NCI-H226 (cell line): ENCODE data around the gene OTULINL.

Experiments used
- DNase-seq: peaks from one replicate; pipeline ENCODE4 v3.0.0-alpha.2; 2015

OTULINL gene

DNA sequence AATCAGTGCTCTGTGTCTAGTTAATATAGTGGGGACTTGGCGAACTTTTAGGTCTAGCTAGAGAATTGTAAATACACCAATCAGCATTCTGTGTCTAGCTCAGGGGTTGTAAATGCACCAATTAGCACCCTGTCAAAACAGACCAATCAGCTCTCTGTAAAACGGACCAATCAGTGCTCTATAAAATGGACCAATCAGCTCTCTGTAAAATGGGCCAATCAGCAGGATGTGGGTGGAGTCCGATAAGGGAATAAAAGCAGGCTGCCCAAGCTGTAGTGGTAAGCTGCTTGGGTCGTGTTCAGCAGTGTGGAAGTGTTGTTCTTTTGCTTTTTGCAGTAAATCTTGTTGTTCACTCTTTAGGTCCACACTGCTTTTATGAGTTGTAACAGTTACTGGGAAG is 3.6 kb upstream of the OTULINL start:
- no peak for DNase-seq

- DNase-seq, result no peak
Measured at GRCh38 chr5:14579246-14579645, 2.3 kb upstream of the OTULINL start.

DNA sequence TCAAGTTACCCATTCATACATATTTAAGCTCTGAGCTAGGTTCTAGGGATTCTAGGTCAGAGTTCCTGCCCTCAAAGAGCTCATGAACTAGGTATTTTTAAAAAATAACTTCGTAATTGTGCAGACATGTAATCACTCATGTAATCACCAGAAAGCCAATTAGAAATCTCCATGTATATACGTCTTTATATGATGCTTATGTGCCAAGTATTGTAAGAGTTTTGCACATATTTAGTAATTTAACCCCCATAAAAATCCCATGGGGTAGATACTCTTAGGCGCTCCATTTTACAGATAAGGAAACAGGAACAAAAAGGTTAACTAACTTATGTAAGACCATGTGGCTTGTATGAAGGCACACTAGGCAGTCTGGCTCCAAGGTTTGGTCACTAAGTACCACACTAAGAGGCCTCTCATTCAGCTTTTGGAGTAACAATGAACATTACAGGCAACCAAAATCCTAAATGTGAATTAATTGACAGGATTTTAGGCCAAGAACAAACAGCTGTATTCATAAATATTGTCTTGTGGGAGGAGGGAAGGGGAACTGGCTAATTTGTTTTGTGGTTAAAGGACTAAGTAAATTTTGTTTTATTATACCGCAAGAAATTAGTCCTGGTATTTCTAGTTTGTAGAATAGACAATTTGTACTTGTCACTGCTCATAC is 1.7 kb upstream of the OTULINL start:
- DNase-seq, result no peak

- peak; percentile 57 for DNase-seq
Measured at GRCh38 chr5:14580398-14581034, 1.1 kb upstream of the OTULINL start.

DNA sequence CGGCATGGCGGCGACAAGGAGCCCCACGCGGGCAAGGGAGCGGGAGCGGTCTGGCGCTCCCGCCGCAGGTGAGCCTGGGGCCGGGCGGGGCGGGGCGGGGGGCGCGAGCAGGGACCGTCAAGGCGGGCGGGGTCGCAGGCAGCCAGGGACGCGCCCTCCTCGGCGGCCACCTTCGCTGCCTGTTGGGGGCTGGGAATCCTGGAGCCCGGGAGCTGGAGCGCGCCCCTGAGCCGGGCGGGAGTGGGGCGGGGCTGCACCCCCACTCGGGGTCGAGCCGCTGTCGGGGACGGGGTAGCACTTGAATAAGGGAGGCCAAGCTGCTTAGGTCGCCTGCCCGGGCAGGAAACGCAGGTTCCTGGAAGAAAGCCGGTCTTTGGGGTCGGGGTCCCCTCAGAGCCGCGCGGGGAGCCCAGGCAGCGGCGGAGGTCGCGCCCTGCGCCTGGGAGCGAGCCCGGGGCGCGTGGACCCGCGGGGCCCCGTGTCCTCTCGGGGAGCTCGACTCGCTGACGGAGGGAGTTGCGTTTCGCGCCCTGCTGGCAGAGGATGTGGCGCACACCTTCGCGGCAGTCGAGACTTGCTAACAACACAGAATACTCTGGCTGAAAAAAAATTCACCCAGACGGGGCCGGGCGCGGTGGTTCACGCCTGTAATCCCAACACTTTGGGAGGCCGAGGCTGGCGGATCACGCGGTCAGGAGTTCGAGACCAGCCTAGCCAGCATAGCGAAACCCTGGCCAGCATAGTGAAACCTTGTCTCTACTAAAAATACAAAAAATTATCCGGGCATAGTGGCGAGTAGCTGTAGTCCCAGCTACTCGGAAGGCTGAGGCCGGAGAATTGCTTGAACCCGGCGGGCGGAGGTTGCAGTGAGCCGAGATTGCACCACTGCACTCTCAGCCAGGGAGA is 552 bp downstream of the OTULINL start:
- peak; percentile 49 for DNase-seq

DNA sequence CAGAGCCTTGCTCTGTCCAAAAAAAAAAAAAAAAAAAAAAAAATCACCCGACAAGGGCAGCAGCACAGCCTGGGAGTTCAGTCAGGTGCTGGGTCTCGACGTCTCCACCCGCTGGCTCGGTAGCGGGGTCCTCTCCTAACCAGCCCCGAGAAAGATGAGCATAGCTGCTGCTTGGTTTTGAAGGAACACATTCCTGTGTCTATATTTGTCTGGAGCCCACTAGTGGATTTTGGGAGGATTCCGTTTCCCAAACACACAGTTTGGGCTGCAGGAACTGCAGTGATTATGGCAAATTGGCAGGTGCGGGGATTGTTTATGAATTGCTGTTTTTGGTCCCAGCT is 1.2 kb downstream of the OTULINL start:
- DNase-seq, result no peak

DNA sequence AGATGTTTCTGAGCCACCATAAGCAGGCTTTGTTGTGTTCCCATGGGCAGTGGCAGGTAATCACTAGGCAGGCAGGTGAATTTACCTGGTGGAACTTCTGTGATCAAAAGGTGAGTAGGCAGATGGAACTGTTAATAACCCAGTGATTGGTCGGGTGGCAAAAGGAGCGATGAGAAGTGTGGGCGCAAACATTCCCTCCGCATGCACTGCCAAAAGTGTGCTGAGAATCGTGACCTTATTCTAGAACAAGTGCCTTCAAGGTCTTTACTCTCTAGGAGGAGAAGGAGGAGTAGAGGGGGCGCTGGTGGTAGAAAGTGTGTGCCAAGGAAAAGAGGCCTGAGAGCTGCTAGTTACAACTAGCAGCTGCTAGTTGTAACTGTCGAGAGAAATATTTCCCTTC is 3.3 kb downstream of the OTULINL start:
- DNase-seq, result no peak

GRCh38 chr5:14587150-14587549 is 5.6 kb downstream of the OTULINL start:
- no peak for DNase-seq

DNA sequence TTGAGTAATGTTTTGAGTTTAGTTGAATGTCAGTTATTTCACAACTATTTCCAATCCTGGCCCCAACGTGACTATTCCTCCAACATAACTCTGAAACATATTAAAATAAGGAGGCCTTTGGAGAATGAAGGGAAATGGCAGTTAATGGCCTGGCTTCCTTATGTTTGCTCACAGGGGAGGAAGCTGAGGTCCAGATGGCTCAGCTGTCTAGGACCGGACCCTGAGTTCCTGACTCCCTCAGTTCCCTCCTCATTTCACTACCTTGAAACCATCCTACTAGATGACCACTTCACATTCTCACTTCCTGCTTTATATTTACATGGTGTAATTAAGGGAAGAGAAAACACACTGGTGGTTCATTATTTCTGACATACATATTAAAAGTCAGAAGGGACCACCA is 6.6 kb downstream of the OTULINL start:
- no peak for DNase-seq

- no peak for DNase-seq
Measured at GRCh38 chr5:14588758-14589543, 7.4 kb downstream of the OTULINL start.

DNA sequence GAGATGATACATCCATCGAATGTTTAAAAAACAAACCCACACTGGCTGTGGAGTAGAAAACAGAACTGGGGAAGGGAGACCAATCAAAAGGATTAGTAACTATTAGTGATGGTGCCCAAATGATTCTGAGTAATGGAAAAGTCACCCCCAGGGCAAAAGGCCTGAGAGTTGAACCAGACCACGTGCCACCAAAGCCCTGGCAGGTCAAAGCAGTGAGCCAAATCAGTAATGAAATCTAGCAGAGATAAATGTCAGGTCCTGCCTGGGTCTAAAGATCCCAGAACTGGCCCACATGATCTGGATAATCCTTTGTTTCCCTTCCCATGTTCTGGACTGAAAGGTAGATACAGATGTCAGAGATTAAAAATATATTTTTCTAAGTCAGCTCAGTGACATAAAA is 9.4 kb downstream of the OTULINL start:
- no peak for DNase-seq

GRCh38 chr5:14591548-14591947 is 10.0 kb downstream of the OTULINL start:
- no peak for DNase-seq

GRCh38 chr5:14593326-14594021 is 11.9 kb downstream of the OTULINL start:
- DNase-seq, result peak; percentile 5

GRCh38 chr5:14594378-14595074 is 12.9 kb downstream of the OTULINL start:
- no peak for DNase-seq

GRCh38 chr5:14595189-14595588 is 13.6 kb downstream of the OTULINL start:
- no peak for DNase-seq

DNA sequence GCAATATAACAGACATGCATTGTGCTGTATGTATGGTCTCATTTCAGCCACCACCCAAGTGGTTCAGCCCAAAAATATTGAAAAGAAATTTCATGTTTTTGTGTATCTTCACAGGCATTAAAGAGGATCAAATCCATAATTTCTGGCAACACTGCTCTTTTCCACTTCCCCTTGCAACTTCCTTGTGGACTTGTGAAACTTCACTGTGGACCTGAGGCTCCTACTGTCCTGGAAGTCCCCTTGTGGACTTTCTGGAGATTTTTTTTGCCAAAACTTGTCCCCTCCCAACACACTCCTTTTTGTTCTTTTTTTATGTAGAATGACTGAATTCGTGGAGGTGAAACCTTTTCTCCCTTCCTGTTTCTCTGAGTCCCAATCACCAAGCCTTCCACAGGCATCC is 14.3 kb downstream of the OTULINL start:
- DNase-seq, result no peak

DNA sequence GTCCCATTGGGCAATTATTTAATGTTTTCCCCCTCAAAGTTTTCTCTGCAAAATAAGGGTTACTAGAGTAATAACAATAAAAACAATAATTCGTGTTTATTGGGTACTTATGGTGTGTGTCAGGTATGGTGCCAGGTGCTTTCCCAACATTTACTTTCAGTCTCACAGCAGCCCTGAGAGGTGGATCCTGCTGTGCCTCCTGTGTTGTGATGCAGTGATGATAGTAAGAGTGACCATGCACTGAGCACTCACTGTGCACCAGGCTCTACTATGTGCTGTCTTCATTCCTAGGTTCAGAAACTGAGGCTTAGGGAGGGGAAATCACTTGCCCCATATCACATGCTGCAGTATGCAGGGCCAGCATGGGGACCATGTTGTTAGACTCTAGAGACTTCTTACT is 15.5 kb downstream of the OTULINL start:
- DNase-seq, result no peak

- no peak for DNase-seq
Measured at GRCh38 chr5:14598225-14598624, 16.6 kb downstream of the OTULINL start.

- DNase-seq, result no peak
Measured at GRCh38 chr5:14599476-14600127, 18.0 kb downstream of the OTULINL start.

GRCh38 chr5:14600846-14601245 is 19.3 kb downstream of the OTULINL start:
- DNase-seq, result no peak

DNA sequence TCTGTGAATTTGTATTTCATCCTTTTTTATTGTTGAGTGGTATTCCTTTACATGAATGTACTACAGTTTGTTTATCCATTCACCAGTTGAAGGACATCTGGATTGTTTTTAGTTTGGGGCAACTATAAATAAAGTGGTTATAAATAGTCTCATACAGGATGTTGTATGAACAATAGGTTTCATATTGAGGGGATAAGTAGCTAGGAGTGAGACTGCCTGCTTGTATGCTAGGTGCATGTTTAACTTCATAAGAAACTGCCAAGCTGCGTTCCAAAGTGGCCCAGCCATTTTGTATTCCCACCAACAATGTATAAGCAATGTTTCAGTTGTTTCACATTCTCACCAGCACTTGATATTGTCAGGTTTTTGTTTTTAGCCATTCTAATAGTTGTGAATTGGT is 21.5 kb downstream of the OTULINL start:
- no peak for DNase-seq
